ENCODE results near the gene METTL3.

Gene METTL3

GRCh38 chr14:21476925-21477681 is 34.0 kb downstream of the METTL3 start, which contains the start of the genes RAB2B and TOX4:
TSS of gene RAB2B (minus strand) at chr14:21476959. CDS start at chr14:21476872, 87 bp downstream.
TSS of gene TOX4 (plus strand) at chr14:21477195. CDS start at chr14:21477279, 84 bp downstream.
- H3K4me3 ChIP-seq (ENCODE audit: low read length): peak within 1 kb of the TSS; percentile 98
- H3K4ac ChIP-seq (ENCODE audit: low read depth, low read length): no peak within 1 kb of the TSS
- peak; percentile 100 for DNase-seq
- peaks cover 12% of the 10 kb centered on the region for H3K79me2 ChIP-seq (ENCODE audit: control insufficient read depth, insufficient read depth, low read length)
- H3K4me1 ChIP-seq (ENCODE audit: control insufficient read depth, low read depth, low read length): no peaks in the 10 kb centered on the region
- no peak within 1 kb of the TSS for H2BK5ac ChIP-seq (ENCODE audit: low read length)
- peak within 1 kb of the TSS; percentile 95 for H3K56ac ChIP-seq (ENCODE audit: low read length)
- H3K18ac ChIP-seq (ENCODE audit: low read length): peak within 1 kb of the TSS; percentile 62
- no peak within 1 kb of the TSS for H2AK5ac ChIP-seq (ENCODE audit: low read length)
- no peaks in the 10 kb centered on the region for H3K36me3 ChIP-seq (ENCODE audit: control insufficient read depth, insufficient read depth, low read length)
- no peaks in the 10 kb centered on the region for H3K27me3 ChIP-seq (ENCODE audit: insufficient read depth, low read length, poor library complexity)
- no peak within 1 kb of the TSS for H4K8ac ChIP-seq (ENCODE audit: low read depth, low read length)
- WGBS (ENCODE audit: extremely low coverage, insufficient coverage, low lambda C conversion rate): no CpG with 5 or more reads among the region's 49 CpGs
- H3K9ac ChIP-seq (ENCODE audit: low read length): peak within 1 kb of the TSS; percentile 92
- H4K5ac ChIP-seq (ENCODE audit: low read length): no peak within 1 kb of the TSS
- peaks cover 3% of the 10 kb centered on the region for H3K79me1 ChIP-seq (ENCODE audit: low read length)
- peak within 1 kb of the TSS; percentile 30 for H3K27ac ChIP-seq (ENCODE audit: low read depth, low read length)
- peak within 1 kb of the TSS; percentile 85 for H3K4me2 ChIP-seq (ENCODE audit: low read length)
- no peak within 1 kb of the TSS for H3K23ac ChIP-seq (ENCODE audit: low read length)
- no peak within 1 kb of the TSS for H2BK120ac ChIP-seq (ENCODE audit: low read depth, low read length)
- H2BK15ac ChIP-seq (replicated peaks; ENCODE audit: low read depth): no peak within 1 kb of the TSS

GRCh38 chr14:21476523-21476924 is 34.6 kb downstream of the METTL3 start:
- no peak overlapping the region for H2BK120ac ChIP-seq (ENCODE audit: low read depth, low read length)
- H3K23ac ChIP-seq (ENCODE audit: low read length): no peak overlapping the region
- peak overlapping the region; percentile 62 for H3K18ac ChIP-seq (ENCODE audit: low read length)
- DNase-seq: no peak
- H2BK5ac ChIP-seq (ENCODE audit: low read length): no peak overlapping the region
- no peak overlapping the region for H4K5ac ChIP-seq (ENCODE audit: low read length)
- no peaks in the 10 kb centered on the region for H3K4me1 ChIP-seq (ENCODE audit: control insufficient read depth, low read depth, low read length)
- H2AK5ac ChIP-seq (ENCODE audit: low read length): no peak overlapping the region
- H3K4me3 ChIP-seq (ENCODE audit: low read length): peak overlapping the region; percentile 91
- H3K9ac ChIP-seq (ENCODE audit: low read length): peak overlapping the region; percentile 92
- H3K79me1 ChIP-seq (ENCODE audit: low read length): peaks cover 3% of the 10 kb centered on the region
- no peak overlapping the region for H2BK15ac ChIP-seq (replicated peaks; ENCODE audit: low read depth)
- no peak overlapping the region for H3K27ac ChIP-seq (ENCODE audit: low read depth, low read length)
- no peak overlapping the region for H3K4ac ChIP-seq (ENCODE audit: low read depth, low read length)
- H3K56ac ChIP-seq (ENCODE audit: low read length): peak overlapping the region; percentile 95
- H3K36me3 ChIP-seq (ENCODE audit: control insufficient read depth, insufficient read depth, low read length): no peaks in the 10 kb centered on the region
- no CpG with 5 or more reads among the region's 27 CpGs for WGBS (ENCODE audit: extremely low coverage, insufficient coverage, low lambda C conversion rate)
- H3K27me3 ChIP-seq (ENCODE audit: insufficient read depth, low read length, poor library complexity): no peaks in the 10 kb centered on the region
- peak overlapping the region; percentile 85 for H3K4me2 ChIP-seq (ENCODE audit: low read length)
- H4K8ac ChIP-seq (ENCODE audit: low read depth, low read length): no peak overlapping the region
- H3K79me2 ChIP-seq (ENCODE audit: control insufficient read depth, insufficient read depth, low read length): peaks cover 12% of the 10 kb centered on the region

GRCh38 chr14:21475767-21476522 is 35.2 kb downstream of the METTL3 start:
- peaks cover 3% of the 10 kb centered on the region for H3K79me1 ChIP-seq (ENCODE audit: low read length)
- whole genome bisulfite sequencing (ENCODE audit: extremely low coverage, insufficient coverage, low lambda C conversion rate): 100% methylated on average over 2 of the region's 10 CpGs
- no peak overlapping the region for H2BK120ac ChIP-seq (ENCODE audit: low read depth, low read length)
- no peak overlapping the region for H2AK5ac ChIP-seq (ENCODE audit: low read length)
- H3K18ac ChIP-seq (ENCODE audit: low read length): peak overlapping the region; percentile 62
- H3K56ac ChIP-seq (ENCODE audit: low read length): peak overlapping the region; percentile 95
- peak overlapping the region; percentile 92 for H3K9ac ChIP-seq (ENCODE audit: low read length)
- no peak for DNase-seq
- H3K4ac ChIP-seq (ENCODE audit: low read depth, low read length): no peak overlapping the region
- H3K4me1 ChIP-seq (ENCODE audit: control insufficient read depth, low read depth, low read length): no peaks in the 10 kb centered on the region
- H3K23ac ChIP-seq (ENCODE audit: low read length): no peak overlapping the region
- H3K36me3 ChIP-seq (ENCODE audit: control insufficient read depth, insufficient read depth, low read length): no peaks in the 10 kb centered on the region
- H3K27ac ChIP-seq (ENCODE audit: low read depth, low read length): no peak overlapping the region
- H3K27me3 ChIP-seq (ENCODE audit: insufficient read depth, low read length, poor library complexity): no peaks in the 10 kb centered on the region
- H2BK5ac ChIP-seq (ENCODE audit: low read length): no peak overlapping the region
- peak overlapping the region; percentile 91 for H3K4me3 ChIP-seq (ENCODE audit: low read length)
- no peak overlapping the region for H4K5ac ChIP-seq (ENCODE audit: low read length)
- peaks cover 12% of the 10 kb centered on the region for H3K79me2 ChIP-seq (ENCODE audit: control insufficient read depth, insufficient read depth, low read length)
- H2BK15ac ChIP-seq (replicated peaks; ENCODE audit: low read depth): no peak overlapping the region
- H3K4me2 ChIP-seq (ENCODE audit: low read length): peak overlapping the region; percentile 85
- H4K8ac ChIP-seq (ENCODE audit: low read depth, low read length): no peak overlapping the region

GRCh38 chr14:21467616-21468015 is 43.5 kb downstream of the METTL3 start:
- H3K56ac ChIP-seq (ENCODE audit: low read length): no peak overlapping the region
- H3K79me1 ChIP-seq (ENCODE audit: low read length): no peaks in the 10 kb centered on the region
- H2AK5ac ChIP-seq (ENCODE audit: low read length): no peak overlapping the region
- H3K4ac ChIP-seq (ENCODE audit: low read depth, low read length): no peak overlapping the region
- WGBS (ENCODE audit: extremely low coverage, insufficient coverage, low lambda C conversion rate): no CpG with 5 or more reads among the region's 1 CpG
- H3K27ac ChIP-seq (ENCODE audit: low read depth, low read length): no peak overlapping the region
- H4K5ac ChIP-seq (ENCODE audit: low read length): no peak overlapping the region
- H2BK5ac ChIP-seq (ENCODE audit: low read length): no peak overlapping the region
- no peak overlapping the region for H3K4me3 ChIP-seq (ENCODE audit: low read length)
- H3K4me1 ChIP-seq (ENCODE audit: control insufficient read depth, low read depth, low read length): no peaks in the 10 kb centered on the region
- no peak overlapping the region for H3K18ac ChIP-seq (ENCODE audit: low read length)
- no peak overlapping the region for H3K4me2 ChIP-seq (ENCODE audit: low read length)
- no peak overlapping the region for H2BK120ac ChIP-seq (ENCODE audit: low read depth, low read length)
- peaks cover 2% of the 10 kb centered on the region for H3K36me3 ChIP-seq (ENCODE audit: control insufficient read depth, insufficient read depth, low read length)
- no peaks in the 10 kb centered on the region for H3K27me3 ChIP-seq (ENCODE audit: insufficient read depth, low read length, poor library complexity)
- H3K9ac ChIP-seq (ENCODE audit: low read length): no peak overlapping the region
- H4K8ac ChIP-seq (ENCODE audit: low read depth, low read length): no peak overlapping the region
- no peak for DNase-seq
- no peak overlapping the region for H3K23ac ChIP-seq (ENCODE audit: low read length)
- no peak overlapping the region for H2BK15ac ChIP-seq (replicated peaks; ENCODE audit: low read depth)
- no peaks in the 10 kb centered on the region for H3K79me2 ChIP-seq (ENCODE audit: control insufficient read depth, insufficient read depth, low read length)

GRCh38 chr14:21455912-21456667 is 55.0 kb downstream of the METTL3 start, which contains the start of gene CHD8:
TSS of gene CHD8 (minus strand) at chr14:21456123. CDS start at chr14:21431643, 24,480 bp downstream.
- peak within 1 kb of the TSS; percentile 85 for H3K56ac ChIP-seq (ENCODE audit: low read length)

More at GRCh38 chr14:21455912-21456667, 55.0 kb downstream of the METTL3 start, which contains the start of gene CHD8:
- Histone ChIP-seq H3K4ac (ENCODE audit: low read depth, low read length) (peak within 1 kb of the TSS; percentile 92), H2BK120ac (ENCODE audit: low read depth, low read length) (peak within 1 kb of the TSS; percentile 30), H3K79me1 (ENCODE audit: low read length) (no peaks in the 10 kb centered on the region), H3K27ac (ENCODE audit: low read depth, low read length) (peak within 1 kb of the TSS; percentile 44), H4K5ac (ENCODE audit: low read length) (no peak within 1 kb of the TSS), H3K9ac (ENCODE audit: low read length) (peak within 1 kb of the TSS; percentile 71), H4K8ac (ENCODE audit: low read depth, low read length) (no peak within 1 kb of the TSS), H3K18ac (ENCODE audit: low read length) (peak within 1 kb of the TSS; percentile 44), H3K27me3 (ENCODE audit: insufficient read depth, low read length, poor library complexity) (no peaks in the 10 kb centered on the region), H3K36me3 (ENCODE audit: control insufficient read depth, insufficient read depth, low read length) (peaks cover 2% of the 10 kb centered on the region), H2BK15ac (replicated peaks; ENCODE audit: low read depth) (no peak within 1 kb of the TSS), H2AK5ac (ENCODE audit: low read length) (no peak within 1 kb of the TSS), H3K4me3 (ENCODE audit: low read length) (peak within 1 kb of the TSS; percentile 26), H2BK5ac (ENCODE audit: low read length) (no peak within 1 kb of the TSS), H3K23ac (ENCODE audit: low read length) (no peak within 1 kb of the TSS), H3K4me1 (ENCODE audit: control insufficient read depth, low read depth, low read length) (no peaks in the 10 kb centered on the region), H3K4me2 (ENCODE audit: low read length) (peak within 1 kb of the TSS; percentile 79), H3K79me2 (ENCODE audit: control insufficient read depth, insufficient read depth, low read length) (peaks cover 37% of the 10 kb centered on the region)
- peak; percentile 100 for DNase-seq
- no CpG with 5 or more reads among the region's 36 CpGs for WGBS (ENCODE audit: extremely low coverage, insufficient coverage, low lambda C conversion rate)

Data from mesendoderm (in vitro differentiated cells).